Measurements from ENCODE around the gene TMEM45A. TPM values are rescaled to one million over a fixed set of nuclear protein-coding genes. Genes with fewer than 3 reads are reported as not detected.

TMEM45A gene
- total RNA-seq, 1 experiment from 2014 or later: 10.1 TPM

GRCh38 chr3:100615684-100616083, 123.3 kb downstream of the TMEM45A start:
- Histone ChIP-seq H4K5ac (ENCODE audit: insufficient read length, low read depth, low read length) (no peak overlapping the region), H3K79me1 (ENCODE audit: insufficient read depth, low read depth, low read length, poor library complexity, severe bottlenecking) (no peaks in the 10 kb centered on the region), H3K27ac (ENCODE audit: insufficient read length, low read depth, low read length) (no peak overlapping the region), H3K4me1 (ENCODE audit: insufficient read depth, low read length) (no peaks in the 10 kb centered on the region), H2AK5ac (ENCODE audit: insufficient read length, low read length) (no peak overlapping the region), H3K9me3 (ENCODE audit: control insufficient read depth, low read depth, low read length) (no peaks in the 10 kb centered on the region), H4K8ac (replicated peaks; ENCODE audit: insufficient read length, low read depth, low read length) (no peak overlapping the region), H3K9ac (ENCODE audit: extremely low read depth, insufficient read length, low read length) (no peak overlapping the region), H2BK12ac (ENCODE audit: insufficient read length, low read depth, low read length) (no peak overlapping the region), H2BK15ac (ENCODE audit: low read depth, low read length) (no peak overlapping the region), H2BK5ac (ENCODE audit: insufficient read length, low read length) (no peak overlapping the region), H3T11ph (ENCODE audit: low read length) (no peak overlapping the region), H3K18ac (ENCODE audit: insufficient read length, low read depth, low read length) (no peak overlapping the region), H3K23ac (ENCODE audit: insufficient read length, low read depth, low read length) (no peak overlapping the region), H3K23me2 (ENCODE audit: insufficient read length, low read depth, low read length, poor library complexity, severe bottlenecking) (no peaks in the 10 kb centered on the region), H3K27me3 (ENCODE audit: insufficient read depth, low read length) (no peaks in the 10 kb centered on the region; the same call in 1 of the 2 replicates), H3K4me2 (ENCODE audit: insufficient read depth, insufficient read length, low read length) (no peak overlapping the region), H4K20me1 (ENCODE audit: control insufficient read depth, insufficient read depth, insufficient read length) (no peaks in the 10 kb centered on the region), H2BK20ac (ENCODE audit: low read depth, low read length, poor library complexity, severe bottlenecking) (no peak overlapping the region), H3K79me2 (ENCODE audit: insufficient read depth, low read length) (no peaks in the 10 kb centered on the region), H3K14ac (ENCODE audit: insufficient read depth, low read length) (no peak overlapping the region), H3K56ac (ENCODE audit: insufficient read length, low read depth, low read length) (no peak overlapping the region), H3K4ac (ENCODE audit: low read depth, low read length) (no peak overlapping the region), H2BK120ac (ENCODE audit: low read depth, low read length, poor library complexity, severe bottlenecking) (no peak overlapping the region), H2AFZ (ENCODE audit: low read length) (no peak overlapping the region), H4K91ac (ENCODE audit: insufficient read length, low read depth, low read length) (no peak overlapping the region)
- H3K27me3 Mint-ChIP-seq (ENCODE audit: low read depth): peaks cover 1% of the 10 kb centered on the region; the same call in 1 of the 2 replicates
- H3K36me3 Mint-ChIP-seq (ENCODE audit: insufficient read depth in 1 of 3, low read depth in 3 of 3): no peaks in the 10 kb centered on the region
- H3K9me3 Mint-ChIP-seq: peaks cover 4 to 7% of the 10 kb centered on the region in 2 experiments; a peak in 2 of 5 replicates
- H3K27ac Mint-ChIP-seq: no peak overlapping the region
- no peak for DNase-seq
- H3K4me3 Mint-ChIP-seq: no peak overlapping the region
- H3K4me1 Mint-ChIP-seq: peaks cover under 1% of the 10 kb centered on the region in 2 experiments; a peak in 3 of 4 replicates
- TF ChIP-seq, protein P1, sequence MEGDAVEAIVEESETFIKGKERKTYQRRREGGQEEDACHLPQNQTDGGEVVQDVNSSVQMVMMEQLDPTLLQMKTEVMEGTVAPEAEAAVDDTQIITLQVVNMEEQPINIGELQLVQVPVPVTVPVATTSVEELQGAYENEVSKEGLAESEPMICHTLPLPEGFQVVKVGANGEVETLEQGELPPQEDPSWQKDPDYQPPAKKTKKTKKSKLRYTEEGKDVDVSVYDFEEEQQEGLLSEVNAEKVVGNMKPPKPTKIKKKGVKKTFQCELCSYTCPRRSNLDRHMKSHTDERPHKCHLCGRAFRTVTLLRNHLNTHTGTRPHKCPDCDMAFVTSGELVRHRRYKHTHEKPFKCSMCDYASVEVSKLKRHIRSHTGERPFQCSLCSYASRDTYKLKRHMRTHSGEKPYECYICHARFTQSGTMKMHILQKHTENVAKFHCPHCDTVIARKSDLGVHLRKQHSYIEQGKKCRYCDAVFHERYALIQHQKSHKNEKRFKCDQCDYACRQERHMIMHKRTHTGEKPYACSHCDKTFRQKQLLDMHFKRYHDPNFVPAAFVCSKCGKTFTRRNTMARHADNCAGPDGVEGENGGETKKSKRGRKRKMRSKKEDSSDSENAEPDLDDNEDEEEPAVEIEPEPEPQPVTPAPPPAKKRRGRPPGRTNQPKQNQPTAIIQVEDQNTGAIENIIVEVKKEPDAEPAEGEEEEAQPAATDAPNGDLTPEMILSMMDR (conservative IDR thresholded peaks at IDR 0.05): no peak
